ENCODE data around the gene DPEP2. TPM values are rescaled to one million over a fixed set of nuclear protein-coding genes. Genes with fewer than 3 reads are reported as not detected.
"Not testable (repeated sequence)": the region's sequence is repeated elsewhere in the genome, so short reads cannot be mapped to it uniquely, and the experiment has no call there.

Gene DPEP2, protein sequence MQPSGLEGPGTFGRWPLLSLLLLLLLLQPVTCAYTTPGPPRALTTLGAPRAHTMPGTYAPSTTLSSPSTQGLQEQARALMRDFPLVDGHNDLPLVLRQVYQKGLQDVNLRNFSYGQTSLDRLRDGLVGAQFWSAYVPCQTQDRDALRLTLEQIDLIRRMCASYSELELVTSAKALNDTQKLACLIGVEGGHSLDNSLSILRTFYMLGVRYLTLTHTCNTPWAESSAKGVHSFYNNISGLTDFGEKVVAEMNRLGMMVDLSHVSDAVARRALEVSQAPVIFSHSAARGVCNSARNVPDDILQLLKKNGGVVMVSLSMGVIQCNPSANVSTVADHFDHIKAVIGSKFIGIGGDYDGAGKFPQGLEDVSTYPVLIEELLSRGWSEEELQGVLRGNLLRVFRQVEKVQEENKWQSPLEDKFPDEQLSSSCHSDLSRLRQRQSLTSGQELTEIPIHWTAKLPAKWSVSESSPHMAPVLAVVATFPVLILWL
- total RNA-seq: 1 to 10 TPM in 2 of 6 donors, under 1 TPM in 2, not detected in 2; 0.32 to 4.0 (median 0.92) TPM
- 1 to 10 TPM; 1.0 to 1.1 TPM for polyA plus RNA-seq

DNA sequence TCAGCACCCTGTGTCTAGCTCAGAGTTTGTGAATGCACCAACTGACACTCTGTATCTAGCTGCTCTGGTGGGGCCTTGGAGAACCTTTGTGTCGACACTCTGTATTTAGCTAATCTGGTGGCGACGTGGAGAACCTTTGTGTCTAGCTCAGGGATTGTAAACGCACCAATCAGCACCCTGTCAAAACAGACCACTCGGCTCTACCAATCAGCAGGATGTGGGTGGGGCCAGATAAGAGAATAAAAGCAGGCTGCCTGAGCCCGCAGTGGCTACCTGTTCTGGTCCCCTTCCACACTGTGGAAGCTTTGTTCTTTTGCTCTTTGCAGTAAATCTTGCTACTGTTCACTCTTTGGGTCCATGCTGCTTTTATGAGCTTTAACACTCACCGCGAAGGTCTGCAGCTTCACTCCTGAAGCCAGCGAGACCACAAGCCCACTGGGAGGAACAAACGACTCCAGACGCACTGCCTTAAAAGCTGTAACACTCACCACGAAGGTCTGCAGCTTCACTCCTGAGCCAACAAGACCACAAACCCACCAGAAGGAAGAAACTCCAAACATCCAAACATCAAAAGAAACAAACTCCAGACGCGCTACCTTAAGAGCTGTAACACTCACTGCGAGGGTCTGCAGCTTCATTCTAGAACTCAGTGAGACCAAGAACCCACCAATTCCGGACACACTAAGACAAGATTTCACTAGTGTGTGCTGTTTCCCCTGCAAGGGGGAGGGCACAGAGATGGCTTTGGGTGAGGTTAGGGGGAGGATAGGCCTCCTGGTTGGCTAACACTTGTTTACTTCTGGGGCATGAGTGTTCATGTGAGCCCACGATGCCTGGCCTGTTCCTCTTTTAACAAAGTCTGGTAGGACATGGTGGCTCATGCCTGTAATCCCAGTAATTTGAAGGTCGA, at the start of gene DPEP2:
Gene DPEP2, minus strand, starts transcription at position 706 of the 910 bp plus-strand sequence. CDS start 6,272 bp downstream, outside the sequence.
- ATAC-seq (peak in 2 of 4 donors; percentile 77 to 87), DNase-seq (peak in 1 of 6 donors; percentile 40)
- 64 to 69% methylated on average over 18 of the region's 18 CpGs for WGBS, 2 donors
- H3K36me3 ChIP-seq; intact Hi-C loops (cut with DNase I); H3K27me3 ChIP-seq; FAIRE-seq; H3K9me3 ChIP-seq; H3K4me1 ChIP-seq: not testable (repeated sequence)
- peak within 1 kb of the TSS in 2 of 4 donors; percentile 55 to 62 for H3K27ac ChIP-seq
- H3K4me3 ChIP-seq: peak within 1 kb of the TSS in 1 of 4 donors; percentile 17

DNA sequence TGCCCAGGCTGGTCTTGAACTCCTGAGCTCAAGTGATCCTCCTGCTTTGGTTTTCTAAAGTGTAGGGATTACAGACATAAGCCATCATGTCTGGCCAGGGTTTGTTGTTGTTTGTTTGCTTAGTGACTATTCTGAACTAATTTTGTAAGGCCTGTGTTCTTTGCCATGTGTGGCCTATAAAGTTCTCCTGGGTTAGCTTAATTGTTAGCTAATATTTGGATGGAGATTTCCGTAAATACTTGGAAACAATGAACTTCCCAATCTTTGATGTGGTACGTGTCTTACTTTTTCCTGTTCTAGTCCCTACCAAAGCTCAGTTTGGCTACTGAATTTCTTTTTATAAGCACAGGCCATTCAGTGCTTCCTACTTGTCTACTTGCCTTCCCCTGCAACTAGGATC, 48.7 kb upstream of the DPEP2 start:
- H3K36me3 ChIP-seq: no peaks in the 10 kb centered on the region
- DNase-seq (no peak), ATAC-seq (no peak), FAIRE-seq (no peak)
- intact Hi-C loops (cut with DNase I): no loop called here
- 90% methylated on average over 2 of the region's 2 CpGs for WGBS, 2 donors
- no peaks in the 10 kb centered on the region for H3K9me3 ChIP-seq
- TF ChIP-seq, protein P1, sequence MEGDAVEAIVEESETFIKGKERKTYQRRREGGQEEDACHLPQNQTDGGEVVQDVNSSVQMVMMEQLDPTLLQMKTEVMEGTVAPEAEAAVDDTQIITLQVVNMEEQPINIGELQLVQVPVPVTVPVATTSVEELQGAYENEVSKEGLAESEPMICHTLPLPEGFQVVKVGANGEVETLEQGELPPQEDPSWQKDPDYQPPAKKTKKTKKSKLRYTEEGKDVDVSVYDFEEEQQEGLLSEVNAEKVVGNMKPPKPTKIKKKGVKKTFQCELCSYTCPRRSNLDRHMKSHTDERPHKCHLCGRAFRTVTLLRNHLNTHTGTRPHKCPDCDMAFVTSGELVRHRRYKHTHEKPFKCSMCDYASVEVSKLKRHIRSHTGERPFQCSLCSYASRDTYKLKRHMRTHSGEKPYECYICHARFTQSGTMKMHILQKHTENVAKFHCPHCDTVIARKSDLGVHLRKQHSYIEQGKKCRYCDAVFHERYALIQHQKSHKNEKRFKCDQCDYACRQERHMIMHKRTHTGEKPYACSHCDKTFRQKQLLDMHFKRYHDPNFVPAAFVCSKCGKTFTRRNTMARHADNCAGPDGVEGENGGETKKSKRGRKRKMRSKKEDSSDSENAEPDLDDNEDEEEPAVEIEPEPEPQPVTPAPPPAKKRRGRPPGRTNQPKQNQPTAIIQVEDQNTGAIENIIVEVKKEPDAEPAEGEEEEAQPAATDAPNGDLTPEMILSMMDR (IDR thresholded peaks at IDR 0.05): no peak
- no peak overlapping the region for H3K27ac ChIP-seq
- H3K4me1 ChIP-seq: no peaks in the 10 kb centered on the region
- no peak overlapping the region for H3K4me3 ChIP-seq
- H3K27me3 ChIP-seq: no peaks in the 10 kb centered on the region

DNA sequence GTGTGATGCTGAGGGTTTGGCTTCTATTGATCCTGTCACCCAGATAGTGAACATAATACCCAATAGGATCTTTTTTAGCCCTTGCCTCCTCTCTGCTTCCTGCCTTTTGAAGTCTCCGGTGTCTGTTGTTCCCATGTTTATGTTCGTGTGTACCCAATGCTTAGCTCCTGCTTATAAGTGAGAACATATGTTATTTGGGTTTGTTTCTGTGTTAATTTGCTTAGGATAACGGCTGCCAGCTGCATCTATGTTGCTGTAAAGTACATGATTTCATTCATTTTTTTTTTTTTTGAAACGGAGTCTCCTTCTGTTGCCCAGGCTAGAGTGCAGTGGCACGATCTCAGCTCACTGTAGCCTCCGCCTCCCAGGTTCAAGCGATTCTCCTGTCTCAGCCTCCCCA, 46.8 kb upstream of the DPEP2 start:
- TF ChIP-seq, protein P1 (IDR thresholded peaks at IDR 0.05): no peak
- intact Hi-C loops (cut with DNase I): no loop called here
- Histone ChIP-seq H3K27me3 (no peaks in the 10 kb centered on the region), H3K4me3 (no peak overlapping the region), H3K27ac (no peak overlapping the region), H3K36me3 (no peaks in the 10 kb centered on the region), H3K4me1 (no peaks in the 10 kb centered on the region), H3K9me3 (no peaks in the 10 kb centered on the region)
- DNase-seq (no peak), FAIRE-seq (no peak), ATAC-seq (no peak)
- 87 to 88% methylated on average over 7 of the region's 7 CpGs for WGBS, 2 donors

DNA sequence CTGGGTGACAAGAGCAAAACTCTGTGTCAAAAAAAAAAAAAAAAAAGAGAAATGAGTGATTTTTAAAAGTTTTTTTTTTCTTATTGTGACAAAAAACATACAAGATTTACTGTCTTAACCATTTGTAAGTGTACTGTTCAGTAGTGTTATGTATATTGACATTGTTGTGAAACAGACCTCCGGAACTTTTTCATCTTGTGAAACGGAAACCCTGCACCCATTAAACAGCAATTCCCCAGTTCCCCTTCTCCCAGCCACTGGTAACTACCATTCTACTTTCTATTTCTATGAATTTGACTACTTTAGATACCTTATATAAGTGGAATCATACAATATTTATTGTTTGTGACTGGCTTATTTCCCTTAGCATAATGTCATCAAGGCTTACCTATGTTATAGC, 42.5 kb upstream of the DPEP2 start:
- no peaks in the 10 kb centered on the region for H3K36me3 ChIP-seq
- ATAC-seq: no peak
- no peaks in the 10 kb centered on the region for H3K9me3 ChIP-seq
- TF ChIP-seq, protein P1 (IDR thresholded peaks at IDR 0.05): no peak
- FAIRE-seq: no peak
- H3K4me1 ChIP-seq: no peaks in the 10 kb centered on the region
- H3K27ac ChIP-seq: no peak overlapping the region
- no peak overlapping the region for H3K4me3 ChIP-seq
- 94 to 98% methylated on average over 2 of the region's 2 CpGs for WGBS, 2 donors
- intact Hi-C loops (cut with DNase I): no loop called here
- no peaks in the 10 kb centered on the region for H3K27me3 ChIP-seq
- no peak for DNase-seq
